ENCODE measurements around the gene ALDH16A1. TPM values are rescaled to one million over a fixed set of nuclear protein-coding genes. Genes with fewer than 3 reads are reported as not detected.
A peak's percentile ranks its signal among the peaks of the same experiment; 100 is the strongest.

ALDH16A1 gene
- total and polyA plus RNA-seq, 2 of the 8 experiments (the other 6 are each of a cell fraction or from before 2014, with no cell fraction given): 30.5 to 34.3 TPM

DNA sequence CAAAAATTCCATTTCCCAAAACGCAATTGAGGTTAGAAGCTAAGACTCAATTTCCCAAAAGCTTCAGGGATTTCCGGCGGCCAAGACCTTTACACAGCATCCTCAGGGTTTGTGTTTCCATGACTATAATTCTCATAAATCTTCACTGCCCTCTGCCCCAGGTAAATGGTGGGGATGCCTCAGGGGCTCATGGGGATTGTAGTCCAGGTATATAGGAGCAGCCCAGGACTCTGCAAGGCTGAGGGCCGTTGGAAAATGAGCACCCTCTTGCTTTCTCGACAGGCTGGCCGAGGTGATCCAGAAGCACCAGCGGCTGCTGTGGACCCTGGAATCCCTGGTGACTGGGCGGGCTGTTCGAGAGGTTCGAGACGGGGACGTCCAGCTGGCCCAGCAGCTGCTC is 6.4 kb downstream of the ALDH16A1 start:
- Histone ChIP-seq H3K4ac (replicated peaks; ENCODE audit: insufficient read length, low read depth, low read length) (no peak overlapping the region), H3K4me1 (replicated peaks in 1 of 4; ENCODE audit: control insufficient read depth in 3 of 4, insufficient read depth in 4 of 4, low read length in 3 of 4) (no peaks in the 10 kb centered on the region; a peak in 1 of 7 replicates), H2AFZ (ENCODE audit: low read length) (no peak overlapping the region), H3K4me3 (ENCODE audit: extremely low read depth in 1 of 4, insufficient read depth in 2 of 4, low read depth in 3 of 4, low read length in 4 of 4) (no peak overlapping the region), H3K23ac (ENCODE audit: insufficient read length) (no peak overlapping the region), H3K9me3 (ENCODE audit: insufficient read depth in 2 of 2, low read depth in 1 of 2, low read length in 1 of 2) (no peaks in the 10 kb centered on the region), H2BK15ac (ENCODE audit: low read length) (no peak overlapping the region), H3K23me2 (ENCODE audit: low read depth, low read length) (no peaks in the 10 kb centered on the region), H4K5ac (ENCODE audit: insufficient read length, low read depth, low read length) (no peak overlapping the region), H2BK5ac (ENCODE audit: low read depth, low read length) (no peak overlapping the region), H4K91ac (replicated peaks; ENCODE audit: insufficient read length, low read length) (no peak overlapping the region), H2AK5ac (ENCODE audit: low read depth, low read length) (no peak overlapping the region), H3K18ac (ENCODE audit: extremely low read depth, low read length) (no peak overlapping the region), H3K4me2 (ENCODE audit: insufficient read depth in 1 of 2, low read depth in 2 of 2, low read length in 2 of 2) (no peak overlapping the region), H3K56ac (replicated peaks; ENCODE audit: insufficient read length, low read depth, low read length) (no peak overlapping the region), H2BK120ac (replicated peaks; ENCODE audit: low read depth, low read length) (no peak overlapping the region), H3K36me3 (ENCODE audit: control insufficient read depth in 2 of 4, insufficient read depth in 4 of 4, low read length in 3 of 4) (peaks cover 0 to 10% (median 2%) of the 10 kb centered on the region in 4 experiments; a peak in 4 of 8 replicates), H3K14ac (ENCODE audit: insufficient read length) (no peak overlapping the region), H4K20me1 (replicated peaks in 1 of 2; ENCODE audit: control insufficient read depth in 1 of 2, insufficient read depth in 2 of 2, low read length in 2 of 2) (no peaks in the 10 kb centered on the region), H3K27ac (ENCODE audit: low read depth, low read length) (no peak overlapping the region), H2BK12ac (ENCODE audit: low read depth, low read length) (no peak overlapping the region), H3K79me1 (ENCODE audit: low read depth, low read length) (no peaks in the 10 kb centered on the region; the same call in 1 of the 2 replicates), H3K27me3 (replicated peaks in 1 of 4; ENCODE audit: control insufficient read depth in 3 of 4, extremely low read depth in 1 of 4, insufficient read depth in 3 of 4, low read length in 3 of 4) (no peaks in the 10 kb centered on the region), H3K79me2 (ENCODE audit: control insufficient read depth in 1 of 2, insufficient read depth in 2 of 2, low read length in 2 of 2) (peaks cover 0 to 5% of the 10 kb centered on the region in 2 experiments; a peak in 1 of 4 replicates), H4K8ac (ENCODE audit: extremely low read depth, insufficient read depth, low read length) (no peak overlapping the region), H3K9ac (replicated peaks in 1 of 4; ENCODE audit: extremely low read depth in 1 of 4, low read depth in 3 of 4, low read length in 3 of 4) (no peak overlapping the region), H2BK20ac (ENCODE audit: low read length) (no peak overlapping the region)
- FAIRE-seq (no peak), DNase-seq (ENCODE audit: low read depth in 1 of 2, low spot score in 2 of 2) (no peak)
- 92% methylated on average over 12 of the region's 12 CpGs; no CpG with 5 or more reads in 1 of the 2 experiments for WGBS, 2 experiments (ENCODE audit: extremely low coverage in 1 of 2, insufficient coverage in 1 of 2, insufficient read length in 1 of 2, insufficient replicate concordance in 2 of 2, low coverage in 1 of 2, low lambda C conversion rate in 2 of 2, missing lambda C conversion rate in 1 of 2)
- CTCF ChIA-PET (ENCODE audit: partially characterized antibody): interaction anchor here (0.6 to 4.8 kb wide), 7 partner anchors 10 to 225 kb away, joined by 3 to 28 read pairs (median 4); partner anchors contain the start of gene FLT3LG
- POLR2A ChIA-PET (ENCODE audit: partially characterized antibody): interaction anchor here (1.0 to 3.2 kb wide), 6 partner anchors 8 to 38 kb away, joined by 3 to 15 read pairs (median 5); partner anchors contain the start of gene PIH1D1
- TF ChIP-seq CHD2 (IDR thresholded peaks at IDR 0.05; ENCODE audit: low read length) (no peak), NRF1 (IDR thresholded peaks at IDR 0.05; ENCODE audit: low read depth, low read length) (no peak), ZNF274 (IDR thresholded peaks at IDR 0.05; ENCODE audit: borderline replicate concordance, extremely low read depth, low read length) (no peak), JUN (IDR thresholded peaks at IDR 0.05; ENCODE audit: low read depth, low read length) (no peak), SIX5 (IDR thresholded peaks at IDR 0.05; ENCODE audit: low read depth, low read length) (0 out of 2 replicates have a peak, but pooled peaks have one; percentile 13), ATF2 (IDR thresholded peaks at IDR 0.05; ENCODE audit: low read length) (no peak), CREB1 (IDR thresholded peaks at IDR 0.05) (no peak), GTF2F1 (IDR thresholded peaks at IDR 0.05; ENCODE audit: borderline replicate concordance, low read depth, low read length) (no peak)
- TF ChIP-seq, protein P1, sequence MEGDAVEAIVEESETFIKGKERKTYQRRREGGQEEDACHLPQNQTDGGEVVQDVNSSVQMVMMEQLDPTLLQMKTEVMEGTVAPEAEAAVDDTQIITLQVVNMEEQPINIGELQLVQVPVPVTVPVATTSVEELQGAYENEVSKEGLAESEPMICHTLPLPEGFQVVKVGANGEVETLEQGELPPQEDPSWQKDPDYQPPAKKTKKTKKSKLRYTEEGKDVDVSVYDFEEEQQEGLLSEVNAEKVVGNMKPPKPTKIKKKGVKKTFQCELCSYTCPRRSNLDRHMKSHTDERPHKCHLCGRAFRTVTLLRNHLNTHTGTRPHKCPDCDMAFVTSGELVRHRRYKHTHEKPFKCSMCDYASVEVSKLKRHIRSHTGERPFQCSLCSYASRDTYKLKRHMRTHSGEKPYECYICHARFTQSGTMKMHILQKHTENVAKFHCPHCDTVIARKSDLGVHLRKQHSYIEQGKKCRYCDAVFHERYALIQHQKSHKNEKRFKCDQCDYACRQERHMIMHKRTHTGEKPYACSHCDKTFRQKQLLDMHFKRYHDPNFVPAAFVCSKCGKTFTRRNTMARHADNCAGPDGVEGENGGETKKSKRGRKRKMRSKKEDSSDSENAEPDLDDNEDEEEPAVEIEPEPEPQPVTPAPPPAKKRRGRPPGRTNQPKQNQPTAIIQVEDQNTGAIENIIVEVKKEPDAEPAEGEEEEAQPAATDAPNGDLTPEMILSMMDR (IDR thresholded peaks at IDR 0.05; ENCODE audit: control extremely low read depth in 1 of 3, insufficient read depth in 1 of 3, low read depth in 1 of 3, low read length in 3 of 3): peak in 1 of 3 experiments; percentile 16; a peak in 1 of 4 replicates

Data from H1 (cell line).